Astrocyte (in vitro differentiated cells and primary cell): ENCODE results near the gene SORBS2.

Experiments
- EZH2 ChIP-seq: IDR thresholded peaks from 2 replicates; pipeline ENCODE4 v1.6.1; 2012; ENCODE audit warnings: mild to moderate bottlenecking, low read length, inconsistent platforms; ENCODE audit not compliant: insufficient read depth
- TF ChIP-seq, protein P1 (sequence below): IDR thresholded peaks from 2 replicates; pipeline ENCODE4 v1.5.1; 2011; ENCODE audit warnings: low read depth, mild to moderate bottlenecking, inconsistent platforms, low read length, moderate library complexity; ENCODE audit not compliant: insufficient read depth

DNA sequence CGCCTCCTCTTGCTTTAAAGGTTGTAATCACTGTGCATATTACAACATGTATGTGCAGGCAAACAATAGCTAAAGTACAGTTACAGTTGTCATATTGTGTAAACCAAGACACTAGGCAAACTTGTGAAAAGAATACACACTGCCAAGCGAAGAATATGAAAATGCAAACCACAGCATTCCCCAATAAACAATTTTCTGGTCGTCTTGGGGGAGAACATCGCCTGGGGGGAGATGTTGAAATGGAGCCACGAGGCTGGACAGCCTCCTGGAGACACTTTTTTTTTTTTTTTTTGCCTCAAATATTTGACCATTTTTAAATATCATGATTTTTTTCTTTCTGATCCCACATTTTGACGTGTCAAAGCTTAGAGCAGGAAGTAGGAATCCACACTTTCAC lies 225.0 kb downstream of the SORBS2 start:
- TF ChIP-seq, protein P1, sequence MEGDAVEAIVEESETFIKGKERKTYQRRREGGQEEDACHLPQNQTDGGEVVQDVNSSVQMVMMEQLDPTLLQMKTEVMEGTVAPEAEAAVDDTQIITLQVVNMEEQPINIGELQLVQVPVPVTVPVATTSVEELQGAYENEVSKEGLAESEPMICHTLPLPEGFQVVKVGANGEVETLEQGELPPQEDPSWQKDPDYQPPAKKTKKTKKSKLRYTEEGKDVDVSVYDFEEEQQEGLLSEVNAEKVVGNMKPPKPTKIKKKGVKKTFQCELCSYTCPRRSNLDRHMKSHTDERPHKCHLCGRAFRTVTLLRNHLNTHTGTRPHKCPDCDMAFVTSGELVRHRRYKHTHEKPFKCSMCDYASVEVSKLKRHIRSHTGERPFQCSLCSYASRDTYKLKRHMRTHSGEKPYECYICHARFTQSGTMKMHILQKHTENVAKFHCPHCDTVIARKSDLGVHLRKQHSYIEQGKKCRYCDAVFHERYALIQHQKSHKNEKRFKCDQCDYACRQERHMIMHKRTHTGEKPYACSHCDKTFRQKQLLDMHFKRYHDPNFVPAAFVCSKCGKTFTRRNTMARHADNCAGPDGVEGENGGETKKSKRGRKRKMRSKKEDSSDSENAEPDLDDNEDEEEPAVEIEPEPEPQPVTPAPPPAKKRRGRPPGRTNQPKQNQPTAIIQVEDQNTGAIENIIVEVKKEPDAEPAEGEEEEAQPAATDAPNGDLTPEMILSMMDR = no peak
- TF ChIP-seq EZH2 = no peak
